NCI-H510A (cell line): ENCODE results near the gene TMEM101.
"Not testable (repeated sequence)": the region's sequence is repeated elsewhere in the genome, so short reads cannot be mapped to it uniquely, and the experiment has no call there.

Experiments
- DNase-seq: peaks from one replicate; lab custom pipeline; 2025; lab: John Stamatoyannopoulos, UW

Gene TMEM101

DNA sequence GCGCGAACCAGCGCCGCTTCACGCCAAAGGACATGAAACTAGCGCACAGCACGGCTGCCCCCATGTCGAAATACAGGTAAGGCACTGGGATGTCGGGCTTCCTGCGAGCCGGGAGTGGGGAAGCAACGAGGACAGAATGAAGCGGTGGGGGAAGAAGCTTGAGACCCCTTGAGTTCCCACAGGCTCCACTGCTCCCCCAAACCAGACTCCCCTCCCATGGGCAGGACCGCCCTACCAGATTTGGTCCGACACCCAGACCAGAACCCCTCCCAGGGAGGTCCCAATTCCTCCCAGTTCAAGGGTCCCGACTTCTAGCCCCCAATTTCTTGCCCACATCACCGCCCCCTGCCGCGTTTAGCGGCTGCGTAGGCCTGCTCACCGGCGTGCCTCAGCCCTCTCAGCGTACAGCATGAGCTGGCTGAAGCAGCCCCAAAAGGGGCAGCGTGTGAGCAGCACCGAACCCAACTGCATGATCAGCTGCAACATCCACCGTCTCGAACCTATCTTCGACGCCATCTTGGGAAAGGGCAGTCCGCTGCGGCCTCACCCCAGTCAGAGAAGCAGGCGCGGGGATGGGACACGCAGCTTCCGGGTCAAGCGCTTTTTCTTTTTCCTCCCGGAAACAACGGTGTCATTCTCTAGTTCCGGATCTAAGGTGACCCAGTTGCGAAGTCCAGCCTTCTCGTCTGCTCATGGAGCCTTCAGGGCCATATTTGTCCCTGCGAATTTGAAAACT is at the start of gene TMEM101:
TMEM101 (minus strand) TSS at position 527 of the 736 bp plus-strand sequence; CDS start at position 516, 11 bp downstream.
- DNase-seq: peak; percentile 89

DNA sequence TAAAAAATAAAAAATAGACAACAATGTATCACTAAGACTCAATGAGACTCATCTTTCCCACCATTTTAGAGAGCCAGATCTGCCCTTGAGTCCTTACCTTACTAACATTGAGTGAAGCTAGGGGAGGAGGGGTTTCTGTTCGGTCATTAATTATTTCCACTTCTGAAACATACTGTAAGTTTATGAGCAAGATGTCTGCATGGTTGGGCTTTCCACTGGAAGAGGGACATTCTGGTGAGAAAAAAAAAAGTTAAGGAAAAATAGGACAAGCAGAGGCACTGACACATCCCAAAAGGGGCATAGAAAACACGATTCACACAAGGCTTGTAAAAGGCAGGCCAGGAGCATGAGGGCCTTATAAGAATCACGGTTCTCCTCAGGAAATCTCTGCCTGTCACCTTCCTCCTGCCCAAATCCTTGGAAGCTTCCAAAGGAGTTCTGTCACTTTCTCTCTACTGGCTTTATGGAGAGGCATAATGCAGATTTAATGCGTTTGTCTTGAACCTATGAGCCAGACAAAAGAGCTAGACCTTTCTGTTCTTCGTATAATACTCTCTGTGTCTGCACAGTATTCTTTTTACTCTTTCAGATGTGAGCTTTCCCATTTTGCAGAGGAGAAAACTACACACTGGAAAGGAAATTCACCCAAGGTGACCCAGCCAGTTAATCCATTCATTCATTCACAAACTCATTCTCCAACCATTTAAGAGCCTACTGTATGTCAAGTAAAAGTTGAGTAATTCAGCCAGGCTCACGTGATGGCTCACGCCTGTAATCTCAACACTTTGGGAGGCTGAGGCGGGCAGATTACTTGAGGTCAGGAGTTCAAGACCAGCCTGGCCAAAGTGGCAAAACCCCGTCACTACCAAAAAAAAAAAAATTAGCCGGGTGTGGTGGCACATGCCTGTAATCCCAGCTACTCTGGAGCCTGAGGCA is 49.2 kb upstream of the TMEM101 start:
- DNase-seq: no peak

- DNase-seq: no peak
Measured at GRCh38 chr17:44062871-44063270, 48.1 kb upstream of the TMEM101 start.

GRCh38 chr17:44061446-44061845 is 46.7 kb upstream of the TMEM101 start:
- DNase-seq: no peak

DNA sequence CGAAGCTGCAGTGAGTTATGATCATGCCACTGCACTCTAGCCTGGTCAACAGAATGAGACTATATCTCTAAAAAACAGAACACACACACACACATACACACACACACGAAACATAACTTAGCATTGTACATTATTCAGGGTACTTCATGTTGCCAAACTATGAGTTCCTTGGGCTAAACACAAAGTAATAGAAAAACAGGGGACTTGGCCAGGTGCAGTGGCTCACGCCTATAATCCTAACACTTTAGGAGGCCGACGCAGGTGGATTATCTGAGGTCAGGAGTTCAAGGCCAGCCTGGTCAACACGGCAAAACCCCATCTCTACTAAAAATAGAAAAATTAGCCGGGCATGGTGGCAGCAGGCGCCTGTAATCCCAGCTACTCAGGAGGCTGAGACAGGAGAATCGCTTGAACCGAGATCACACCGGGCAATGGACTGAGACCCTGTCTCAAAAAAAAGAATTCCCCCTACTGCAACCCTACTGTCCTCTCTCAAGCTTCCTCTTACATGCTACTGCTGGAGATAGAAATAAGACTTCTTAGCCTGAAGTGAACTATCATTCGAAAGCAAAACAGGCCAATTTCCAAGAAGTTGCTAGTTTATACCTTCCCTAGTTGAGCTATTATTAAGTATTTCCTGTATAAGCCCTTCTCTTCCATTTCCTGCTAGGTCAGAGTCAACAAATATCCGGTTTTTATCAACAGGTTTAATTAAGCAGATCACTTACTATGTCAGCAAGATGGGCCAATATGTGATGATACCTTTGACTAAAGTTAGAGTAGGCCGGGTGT is 44.5 kb upstream of the TMEM101 start:
- DNase-seq: no peak

GRCh38 chr17:44053125-44053872 is 38.5 kb upstream of the TMEM101 start:
- no peak for DNase-seq

DNA sequence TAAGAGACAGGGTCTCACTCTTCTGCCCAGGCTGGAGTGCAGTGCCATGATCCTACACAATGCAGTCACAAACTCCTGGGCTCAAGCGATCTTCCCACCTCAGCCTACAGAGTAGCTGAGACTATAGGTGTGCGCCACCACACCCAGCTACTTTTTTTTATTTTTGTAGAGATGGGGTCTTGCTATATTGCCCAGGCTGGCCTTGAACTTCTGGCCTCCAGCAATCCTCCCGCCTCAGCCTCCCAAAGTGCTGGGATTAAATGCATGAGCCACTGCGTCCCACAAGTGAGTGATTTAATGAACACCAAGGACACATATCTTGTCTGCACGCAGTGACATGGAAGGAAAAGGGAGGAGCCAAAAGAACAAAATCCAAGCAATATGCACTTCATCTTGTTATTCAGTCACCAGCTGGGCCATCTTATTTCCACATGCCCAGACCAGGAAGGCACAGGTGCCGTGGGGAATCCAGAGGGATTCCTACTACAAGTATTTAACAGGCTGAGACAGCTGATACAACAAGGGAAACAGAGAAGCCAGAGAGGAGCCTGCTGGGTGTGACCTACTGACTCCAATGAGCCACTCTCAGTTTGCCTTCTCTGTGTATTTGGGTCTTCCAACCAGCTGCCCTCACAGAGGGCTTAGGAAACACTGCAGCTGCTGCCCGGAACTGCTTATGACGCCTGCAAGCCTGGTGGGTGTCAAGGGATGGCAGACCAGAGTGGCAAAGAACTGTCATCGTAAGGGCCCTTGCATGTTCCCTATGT is 34.7 kb upstream of the TMEM101 start:
- DNase-seq: no peak

DNA sequence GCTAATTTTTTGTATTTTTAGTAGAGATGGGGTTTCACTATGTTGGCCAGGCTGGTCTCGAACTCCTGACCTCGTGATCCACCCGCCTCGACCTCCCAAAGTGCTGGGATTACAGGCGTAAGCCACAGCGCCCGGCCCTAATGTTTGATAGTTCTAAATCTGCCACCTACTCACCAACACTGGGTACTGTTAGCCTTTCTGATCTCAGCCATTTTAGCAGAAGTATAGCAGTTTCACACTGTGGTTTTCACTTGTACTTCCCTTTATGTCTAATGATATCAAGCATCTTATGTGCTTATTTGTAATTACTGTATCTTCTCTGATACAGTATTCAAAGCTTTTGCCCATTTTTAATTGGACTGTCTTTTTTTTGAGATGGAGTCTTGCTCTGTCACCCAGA is 32.1 kb upstream of the TMEM101 start:
- DNase-seq: not testable (repeated sequence)

GRCh38 chr17:44045486-44045885 is 30.7 kb upstream of the TMEM101 start:
- DNase-seq: no peak

- DNase-seq: no peak
Measured at GRCh38 chr17:44044071-44044470, 29.3 kb upstream of the TMEM101 start.

GRCh38 chr17:44043272-44043696 is 28.5 kb upstream of the TMEM101 start:
- no peak for DNase-seq

GRCh38 chr17:44039829-44040635 is 25.3 kb upstream of the TMEM101 start:
- no peak for DNase-seq

DNA sequence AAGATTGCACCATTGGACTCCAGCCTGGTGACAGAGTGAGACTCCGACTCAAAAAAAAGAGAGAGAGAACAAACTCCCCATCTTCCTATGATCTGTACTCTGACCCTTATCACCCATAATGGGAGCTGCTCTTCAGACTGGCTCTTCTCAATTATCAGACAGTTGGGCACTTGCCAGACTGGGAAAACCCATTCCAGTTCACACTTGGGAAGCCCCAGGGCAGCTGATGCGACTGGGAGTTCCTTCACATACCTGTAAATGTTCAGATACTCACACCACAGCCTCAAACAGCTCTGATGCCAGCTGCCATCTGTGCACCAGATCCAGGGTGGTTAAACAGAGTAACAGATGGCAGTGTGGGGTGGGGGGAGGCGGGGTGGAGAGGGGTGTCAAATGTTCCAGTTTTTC is 23.8 kb upstream of the TMEM101 start:
- DNase-seq: no peak

DNA sequence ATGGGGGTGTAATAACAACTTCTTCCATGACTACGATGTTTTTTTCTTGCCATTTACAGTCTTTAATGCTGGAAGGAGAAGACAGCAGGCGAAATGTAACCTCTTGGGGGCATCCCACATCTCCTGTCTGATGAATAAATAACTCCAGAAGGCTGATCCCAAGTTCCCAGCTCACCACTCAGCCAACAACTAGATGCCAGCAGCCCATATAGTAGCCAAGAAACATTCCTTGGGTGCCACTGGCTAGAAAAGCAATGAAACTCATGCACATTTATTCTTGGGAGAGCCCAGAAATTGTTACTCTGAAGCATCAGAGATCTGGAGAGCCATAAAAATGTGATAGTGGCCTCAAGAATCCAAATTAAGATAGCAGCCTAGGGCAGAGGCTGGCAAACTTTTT is 22.7 kb upstream of the TMEM101 start:
- DNase-seq: no peak

GRCh38 chr17:44034688-44035087 is 19.9 kb upstream of the TMEM101 start:
- not testable (repeated sequence) for DNase-seq

GRCh38 chr17:44033861-44034408 is 19.2 kb upstream of the TMEM101 start:
- no peak for DNase-seq

DNA sequence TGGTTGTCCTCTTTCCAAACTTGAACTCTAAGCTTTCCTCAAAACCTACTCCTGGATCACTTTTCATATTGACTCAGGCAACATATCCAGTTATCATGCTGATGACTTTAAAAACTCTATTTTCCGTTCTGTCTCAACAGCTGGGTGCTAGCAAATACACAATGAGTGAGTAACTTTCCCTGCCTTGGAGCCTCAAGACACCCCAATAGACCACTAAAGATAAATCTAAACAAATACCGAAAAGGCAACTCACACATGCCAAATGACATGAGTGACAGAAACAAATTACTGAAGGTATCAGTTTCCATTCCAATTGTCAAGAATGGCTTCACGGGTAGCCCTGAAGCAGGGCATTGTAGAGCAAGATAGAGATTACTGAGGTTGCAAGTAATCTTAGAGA is 15.7 kb upstream of the TMEM101 start:
- DNase-seq: no peak

DNA sequence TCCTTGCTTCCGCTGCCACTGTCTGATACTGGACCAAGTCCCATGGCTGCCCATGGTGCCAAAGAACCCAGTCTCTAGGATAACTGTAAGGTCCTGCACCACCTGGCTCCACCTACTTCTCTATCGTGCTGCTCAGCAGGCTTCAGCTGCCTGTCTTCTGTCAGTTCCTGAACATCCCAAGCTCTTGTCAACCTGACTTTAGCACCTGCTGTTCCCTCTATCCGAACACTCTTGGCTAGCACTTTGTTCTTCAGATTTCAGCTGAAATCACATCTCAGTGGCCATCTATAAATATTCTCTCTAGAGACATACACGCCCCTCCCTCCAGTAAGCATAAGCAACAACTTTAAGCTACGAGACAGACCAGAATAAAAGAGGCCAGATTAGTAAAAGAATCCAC is 15.0 kb upstream of the TMEM101 start:
- DNase-seq: no peak

- no peak for DNase-seq
Measured at GRCh38 chr17:44024853-44025252, 10.1 kb upstream of the TMEM101 start.

- DNase-seq: no peak
Measured at GRCh38 chr17:44024271-44024663, 9.5 kb upstream of the TMEM101 start.
